HepG2 (cell line): ENCODE results near the gene LONP1. TPM values are rescaled to one million over a fixed set of nuclear protein-coding genes. Genes with fewer than 3 reads are reported as not detected.

Experiments
- GTF3A ChIP-seq: sonication (generic); formaldehyde crosslinking; conservative IDR thresholded peaks from 2 replicates; pipeline ENCODE4 v1.4.0; 2020; ENCODE audit warnings: mild to moderate bottlenecking, missing genetic modification reagents
- HMG20A ChIP-seq: IDR thresholded peaks from 2 replicates; pipeline ENCODE4 v1.6.1; 2016; ENCODE audit warnings: borderline replicate concordance
- JUND ChIP-seq: sonication (generic); formaldehyde crosslinking; IDR thresholded peaks from 2 replicates; pipeline ENCODE4 v1.8.0; 2022; ENCODE audit warnings: mild to moderate bottlenecking, missing genetic modification reagents
- KDM3A ChIP-seq: IDR thresholded peaks from 2 replicates; pipeline ENCODE4 v1.6.1; 2018; ENCODE audit warnings: low read depth, missing compliant biosample characterization
- KDM5B ChIP-seq: sonication (generic); formaldehyde crosslinking; IDR thresholded peaks from 2 replicates; pipeline ENCODE4 v1.4.0; 2020; ENCODE audit warnings: missing genetic modification reagents, mild to moderate bottlenecking, borderline replicate concordance
- MAZ ChIP-seq, 2 experiments: sonication (generic) in 1 of 2; formaldehyde crosslinking in 1 of 2; IDR thresholded peaks; 2 replicates each; pipeline versions ENCODE4 v1.5.0 to v1.6.1; 2012 to 2020; ENCODE audit warnings: low read depth in 2 of 2, mild to moderate bottlenecking in 2 of 2, borderline replicate concordance in 1 of 2, improper control_type of control experiment in 1 of 2, low read length in 1 of 2, missing genetic modification reagents in 1 of 2, moderate library complexity in 1 of 2
- MED8 ChIP-seq: sonication (generic); formaldehyde crosslinking; IDR thresholded peaks from 2 replicates; pipeline ENCODE4 v1.8.1; 2023; ENCODE audit warnings: mild to moderate bottlenecking, missing genetic modification reagents; ENCODE audit not compliant: insufficient replicate concordance
- NFATC3 ChIP-seq: sonication (generic); formaldehyde crosslinking; IDR thresholded peaks from 2 replicates; pipeline ENCODE4 v1.5.1; 2020; ENCODE audit warnings: mild to moderate bottlenecking, missing genetic modification reagents
- PATZ1 ChIP-seq: sonication (generic); formaldehyde crosslinking; IDR thresholded peaks from 2 replicates; pipeline ENCODE4 v1.4.0; 2020; ENCODE audit warnings: missing genetic modification reagents
- RORA ChIP-seq: sonication (generic); formaldehyde crosslinking; IDR thresholded peaks from 2 replicates; pipeline ENCODE4 v1.5.0; 2020; ENCODE audit warnings: mild to moderate bottlenecking, missing genetic modification reagents, moderate library complexity
- SPEN ChIP-seq: sonication (generic); formaldehyde crosslinking; IDR thresholded peaks from 2 replicates; pipeline ENCODE4 v1.5.1; 2020; ENCODE audit warnings: low read depth, mild to moderate bottlenecking, missing genetic modification reagents
- ZMYM4 ChIP-seq: sonication (generic); formaldehyde crosslinking; IDR thresholded peaks from 2 replicates; pipeline ENCODE4 v1.8.1; 2023; ENCODE audit warnings: mild to moderate bottlenecking, missing genetic modification reagents
- ZNF136 ChIP-seq: sonication (generic); formaldehyde crosslinking; IDR thresholded peaks from 2 replicates; pipeline ENCODE4 v1.8.1; 2022; ENCODE audit warnings: low read depth, mild to moderate bottlenecking, moderate library complexity, missing genetic modification reagents
- ZNF232 ChIP-seq: sonication (generic); formaldehyde crosslinking; IDR thresholded peaks from 2 replicates; pipeline ENCODE4 v1.4.0; 2020; ENCODE audit warnings: missing genetic modification reagents, borderline replicate concordance
- ZNF382 ChIP-seq: sonication (generic); formaldehyde crosslinking; IDR thresholded peaks from 2 replicates; pipeline ENCODE4 v1.5.0; 2020; ENCODE audit warnings: missing genetic modification reagents, mild to moderate bottlenecking, borderline replicate concordance
- ZNF468 ChIP-seq: sonication (generic); formaldehyde crosslinking; IDR thresholded peaks from 2 replicates; pipeline ENCODE4 v1.8.0; 2022; ENCODE audit warnings: mild to moderate bottlenecking, moderate library complexity, missing genetic modification reagents
- polyA plus RNA-seq, 8 experiments: library from polyadenylated mRNA; depleted of rRNA in 3 of 8; stranded (reverse) in 7 of 8; unstranded in 1 of 8; fragments of >200 nt; fragmentation: Illumina TruSeq in 4 of 8; extraction: Trizol in 4 of 8; gene quantifications; 2 replicates each; pipeline versions ENCODE4 v1.2.1 to v1.2.3, GENCODE V29; 2011 to 2016; ENCODE audit warnings: low read depth in 4 of 8, missing spikeins in 1 of 8, mixed read lengths in 1 of 8; ENCODE audit not compliant: insufficient read depth in 1 of 8
- total RNA-seq, 5 experiments: library from RNA; depleted of rRNA; stranded (reverse); fragments of >200 nt; fragmentation: Illumina TruSeq; extraction: Trizol; gene quantifications; 2 replicates each; pipeline ENCODE4 v1.2.3, GENCODE V29; 2016; ENCODE audit warnings: low read depth in 1 of 5
- TF ChIP-seq, protein P1 (sequence below): sonication (generic); formaldehyde crosslinking; IDR thresholded peaks from 2 replicates; pipeline ENCODE4 v1.4.0; 2020; ENCODE audit warnings: missing genetic modification reagents, borderline replicate concordance
- TF ChIP-seq, protein P2 (sequence below), 2 experiments: IDR thresholded peaks; 2 replicates each; pipeline ENCODE4 v1.6.1; 2011 to 2012; ENCODE audit warnings: low read length in 2 of 2, borderline replicate concordance in 1 of 2, low read depth in 1 of 2, mild to moderate bottlenecking in 1 of 2, moderate library complexity in 1 of 2

LONP1 gene
- total and polyA plus RNA-seq, 2 of the 13 experiments (the other 11 are each of a cell fraction or from before 2014, with no cell fraction given) = 59.5 to 76.8 TPM

- TF ChIP-seq ZNF136 (CRISPR knock-in tag) = peak; percentile 85
- TF ChIP-seq, protein P1, sequence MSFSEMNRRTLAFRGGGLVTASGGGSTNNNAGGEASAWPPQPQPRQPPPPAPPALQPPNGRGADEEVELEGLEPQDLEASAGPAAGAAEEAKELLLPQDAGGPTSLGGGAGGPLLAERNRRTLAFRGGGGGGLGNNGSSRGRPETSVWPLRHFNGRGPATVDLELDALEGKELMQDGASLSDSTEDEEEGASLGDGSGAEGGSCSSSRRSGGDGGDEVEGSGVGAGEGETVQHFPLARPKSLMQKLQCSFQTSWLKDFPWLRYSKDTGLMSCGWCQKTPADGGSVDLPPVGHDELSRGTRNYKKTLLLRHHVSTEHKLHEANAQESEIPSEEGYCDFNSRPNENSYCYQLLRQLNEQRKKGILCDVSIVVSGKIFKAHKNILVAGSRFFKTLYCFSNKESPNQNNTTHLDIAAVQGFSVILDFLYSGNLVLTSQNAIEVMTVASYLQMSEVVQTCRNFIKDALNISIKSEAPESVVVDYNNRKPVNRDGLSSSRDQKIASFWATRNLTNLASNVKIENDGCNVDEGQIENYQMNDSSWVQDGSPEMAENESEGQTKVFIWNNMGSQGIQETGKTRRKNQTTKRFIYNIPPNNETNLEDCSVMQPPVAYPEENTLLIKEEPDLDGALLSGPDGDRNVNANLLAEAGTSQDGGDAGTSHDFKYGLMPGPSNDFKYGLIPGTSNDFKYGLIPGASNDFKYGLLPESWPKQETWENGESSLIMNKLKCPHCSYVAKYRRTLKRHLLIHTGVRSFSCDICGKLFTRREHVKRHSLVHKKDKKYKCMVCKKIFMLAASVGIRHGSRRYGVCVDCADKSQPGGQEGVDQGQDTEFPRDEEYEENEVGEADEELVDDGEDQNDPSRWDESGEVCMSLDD (CRISPR knock-in tag) = peak; percentile 33; the same call in 1 of the 2 replicates
- TF ChIP-seq, protein P2, sequence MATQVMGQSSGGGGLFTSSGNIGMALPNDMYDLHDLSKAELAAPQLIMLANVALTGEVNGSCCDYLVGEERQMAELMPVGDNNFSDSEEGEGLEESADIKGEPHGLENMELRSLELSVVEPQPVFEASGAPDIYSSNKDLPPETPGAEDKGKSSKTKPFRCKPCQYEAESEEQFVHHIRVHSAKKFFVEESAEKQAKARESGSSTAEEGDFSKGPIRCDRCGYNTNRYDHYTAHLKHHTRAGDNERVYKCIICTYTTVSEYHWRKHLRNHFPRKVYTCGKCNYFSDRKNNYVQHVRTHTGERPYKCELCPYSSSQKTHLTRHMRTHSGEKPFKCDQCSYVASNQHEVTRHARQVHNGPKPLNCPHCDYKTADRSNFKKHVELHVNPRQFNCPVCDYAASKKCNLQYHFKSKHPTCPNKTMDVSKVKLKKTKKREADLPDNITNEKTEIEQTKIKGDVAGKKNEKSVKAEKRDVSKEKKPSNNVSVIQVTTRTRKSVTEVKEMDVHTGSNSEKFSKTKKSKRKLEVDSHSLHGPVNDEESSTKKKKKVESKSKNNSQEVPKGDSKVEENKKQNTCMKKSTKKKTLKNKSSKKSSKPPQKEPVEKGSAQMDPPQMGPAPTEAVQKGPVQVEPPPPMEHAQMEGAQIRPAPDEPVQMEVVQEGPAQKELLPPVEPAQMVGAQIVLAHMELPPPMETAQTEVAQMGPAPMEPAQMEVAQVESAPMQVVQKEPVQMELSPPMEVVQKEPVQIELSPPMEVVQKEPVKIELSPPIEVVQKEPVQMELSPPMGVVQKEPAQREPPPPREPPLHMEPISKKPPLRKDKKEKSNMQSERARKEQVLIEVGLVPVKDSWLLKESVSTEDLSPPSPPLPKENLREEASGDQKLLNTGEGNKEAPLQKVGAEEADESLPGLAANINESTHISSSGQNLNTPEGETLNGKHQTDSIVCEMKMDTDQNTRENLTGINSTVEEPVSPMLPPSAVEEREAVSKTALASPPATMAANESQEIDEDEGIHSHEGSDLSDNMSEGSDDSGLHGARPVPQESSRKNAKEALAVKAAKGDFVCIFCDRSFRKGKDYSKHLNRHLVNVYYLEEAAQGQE (IDR thresholded peaks at IDR 0.05; ENCODE audit: borderline replicate concordance in 1 of 2, low read depth in 1 of 2, low read length in 2 of 2) = no peak; a peak in 1 of 4 replicates
- TF ChIP-seq KDM5B (CRISPR knock-in tag) = peak; percentile 85; the same call in 1 of the 2 replicates
- TF ChIP-seq HMG20A (CRISPR knock-in tag) = no peak; the same call in 1 of the 2 replicates
- TF ChIP-seq GTF3A (CRISPR knock-in tag) = 0 out of 2 replicates have a peak, but pooled peaks have one; percentile 23
- TF ChIP-seq JUND (CRISPR knock-in tag) = no peak; the same call in 1 of the 2 replicates
- no peak for TF ChIP-seq NFATC3 (CRISPR knock-in tag)
- TF ChIP-seq SPEN (CRISPR knock-in tag) = peak; percentile 86
- TF ChIP-seq ZMYM4 (CRISPR knock-in tag) = peak; percentile 72
- TF ChIP-seq MAZ (IDR thresholded peaks at IDR 0.05; ENCODE audit: borderline replicate concordance, low read depth, low read length) = peak; percentile 69; the same call in 1 of the 2 replicates
- peak; percentile 64; the same call in 1 of the 2 replicates for TF ChIP-seq MAZ (CRISPR knock-in tag; IDR thresholded peaks at IDR 0.05; ENCODE audit: low read depth)
- no peak for TF ChIP-seq RORA (CRISPR knock-in tag)
- peak; percentile 60 for TF ChIP-seq MED8 (CRISPR knock-in tag)
- peak; percentile 75 for TF ChIP-seq ZNF232 (CRISPR knock-in tag)
- no peak for TF ChIP-seq ZNF468 (CRISPR knock-in tag)
- peak; percentile 56; the same call in 1 of the 2 replicates for TF ChIP-seq PATZ1
- TF ChIP-seq ZNF382 = no peak
- no peak for TF ChIP-seq KDM3A (CRISPR knock-in tag)
Observed at GRCh38 chr19:5719961-5720790, at the start of gene LONP1, which contains the start of gene CATSPERD (continued).
